Mesendoderm (in vitro differentiated cells): ENCODE measurements around the gene TMEM60.

Experiments used
- DNase-seq: peaks from one replicate; pipeline ENCODE4 v3.0.0; 2013
- H2AK5ac ChIP-seq: 2 replicates; pipeline ENCODE4 v1.6.1; 2013; ENCODE audit warnings: low read length, inconsistent platforms
- H2BK120ac ChIP-seq: 2 replicates; pipeline ENCODE4 v1.6.1; 2013; ENCODE audit warnings: low read depth, mild to moderate bottlenecking, low read length, moderate library complexity, mixed read lengths
- H2BK15ac ChIP-seq: replicated peaks from 2 replicates; pipeline ENCODE4 v1.6.1; 2013; ENCODE audit warnings: low read depth, mild to moderate bottlenecking, moderate library complexity
- H2BK5ac ChIP-seq: 2 replicates; pipeline ENCODE4 v1.6.1; 2013; ENCODE audit warnings: low read length, inconsistent platforms
- H3K18ac ChIP-seq: 2 replicates; pipeline ENCODE4 v1.6.1; 2013; ENCODE audit warnings: mild to moderate bottlenecking, low read length, mixed read lengths
- H3K23ac ChIP-seq: one replicate; pipeline ENCODE4 v1.6.1; 2013; ENCODE audit warnings: low read length
- H3K27ac ChIP-seq: 2 replicates; pipeline ENCODE4 v1.5.1; 2013; ENCODE audit warnings: low read depth, mild to moderate bottlenecking, inconsistent platforms, low read length, moderate library complexity
- H3K27me3 ChIP-seq: 2 replicates; pipeline ENCODE4 v1.6.1; 2013; ENCODE audit warnings: low read length, control low read depth, mild to moderate bottlenecking, inconsistent platforms; ENCODE audit not compliant: insufficient read depth, poor library complexity
- H3K36me3 ChIP-seq: 2 replicates; pipeline ENCODE4 v1.6.1; 2013; ENCODE audit warnings: low read length, inconsistent platforms; ENCODE audit not compliant: control insufficient read depth, insufficient read depth
- H3K4ac ChIP-seq: one replicate; pipeline ENCODE4 v1.6.1; 2013; ENCODE audit warnings: low read depth, mild to moderate bottlenecking, low read length, moderate library complexity
- H3K4me1 ChIP-seq: 2 replicates; pipeline ENCODE4 v1.6.1; 2013; ENCODE audit warnings: low read depth, low read length, inconsistent platforms; ENCODE audit not compliant: control insufficient read depth
- H3K4me2 ChIP-seq: 2 replicates; pipeline ENCODE4 v1.6.1; 2013; ENCODE audit warnings: low read length
- H3K4me3 ChIP-seq: 2 replicates; pipeline ENCODE4 v1.5.1; 2013; ENCODE audit warnings: mild to moderate bottlenecking, low read length
- H3K56ac ChIP-seq: one replicate; pipeline ENCODE4 v1.6.1; 2013; ENCODE audit warnings: low read length
- H3K79me1 ChIP-seq: 2 replicates; pipeline ENCODE4 v1.6.1; 2013; ENCODE audit warnings: low read length, inconsistent platforms
- H3K79me2 ChIP-seq: 2 replicates; pipeline ENCODE4 v1.6.1; 2013; ENCODE audit warnings: mild to moderate bottlenecking, low read length; ENCODE audit not compliant: control insufficient read depth, insufficient read depth
- H3K9ac ChIP-seq: 2 replicates; pipeline ENCODE4 v1.6.1; 2013; ENCODE audit warnings: low read length, inconsistent platforms
- H4K5ac ChIP-seq: one replicate; pipeline ENCODE4 v1.6.1; 2013; ENCODE audit warnings: low read length
- H4K8ac ChIP-seq: one replicate; pipeline ENCODE4 v1.6.1; 2013; ENCODE audit warnings: low read depth, mild to moderate bottlenecking, control low read depth, low read length, moderate library complexity
- WGBS: extraction: QIAGEN DNeasy Blood & Tissue Kit; methylation state at CpG from one replicate; pipeline ENCODE4 v1.1.7; 2013; ENCODE audit warnings: low lambda C conversion rate, missing lambda C conversion rate; ENCODE audit not compliant: insufficient coverage; ENCODE audit errors: extremely low coverage; 5-methylcytosine and 5-hydroxymethylcytosine counted together

Gene TMEM60

GRCh38 chr7:77746164-77746823 is 51.9 kb downstream of the TMEM60 start:
- no peak overlapping the region for H4K5ac ChIP-seq
- no peak overlapping the region for H2AK5ac ChIP-seq
- H4K8ac ChIP-seq, result no peak overlapping the region
- H3K18ac ChIP-seq, result no peak overlapping the region
- no peak overlapping the region for H3K27ac ChIP-seq
- no peak overlapping the region for H3K4ac ChIP-seq
- H3K4me1 ChIP-seq, result no peaks in the 10 kb centered on the region
- DNase-seq, result no peak
- H3K56ac ChIP-seq, result no peak overlapping the region
- H3K23ac ChIP-seq, result no peak overlapping the region
- no peaks in the 10 kb centered on the region for H3K36me3 ChIP-seq
- H2BK5ac ChIP-seq, result no peak overlapping the region
- peaks cover 1% of the 10 kb centered on the region for H3K79me1 ChIP-seq
- H3K4me3 ChIP-seq, result no peak overlapping the region
- no peaks in the 10 kb centered on the region for H3K79me2 ChIP-seq
- no peak overlapping the region for H2BK15ac ChIP-seq
- no peak overlapping the region for H2BK120ac ChIP-seq
- no peak overlapping the region for H3K4me2 ChIP-seq
- H3K9ac ChIP-seq, result no peak overlapping the region
- WGBS, result no CpG with 5 or more reads among the region's 6 CpGs
- no peaks in the 10 kb centered on the region for H3K27me3 ChIP-seq

GRCh38 chr7:77745746-77746145 is 52.5 kb downstream of the TMEM60 start:
- DNase-seq, result no peak
- Histone ChIP-seq H3K9ac (no peak overlapping the region), H2BK5ac (no peak overlapping the region), H3K79me2 (no peaks in the 10 kb centered on the region), H4K5ac (no peak overlapping the region), H3K4me3 (no peak overlapping the region), H3K27ac (no peak overlapping the region), H4K8ac (no peak overlapping the region), H3K4me2 (no peak overlapping the region), H2BK15ac (no peak overlapping the region), H3K18ac (no peak overlapping the region), H3K27me3 (no peaks in the 10 kb centered on the region), H3K79me1 (peaks cover 1% of the 10 kb centered on the region), H2BK120ac (no peak overlapping the region), H3K56ac (no peak overlapping the region), H2AK5ac (no peak overlapping the region), H3K23ac (no peak overlapping the region), H3K36me3 (no peaks in the 10 kb centered on the region), H3K4me1 (no peaks in the 10 kb centered on the region), H3K4ac (no peak overlapping the region)
- WGBS, result no CpG with 5 or more reads among the region's 4 CpGs
